A549 (cell line): ENCODE results near the gene GTPBP3. TPM values are rescaled to one million over a fixed set of nuclear protein-coding genes. Genes with fewer than 3 reads are reported as not detected.

Source experiments
- ATAC-seq, 2 experiments: fragments of 200-7000 bp in 1 of 2; fragments of >200 bp in 1 of 2; cut with Nextera tagmentation in 1 of 2; cut with Tn5 transposase in 1 of 2; 3 replicates each; pipeline versions ENCODE4 v1.8.0 to v1.9.1; 2018 to 2020; ENCODE audit warnings: mild to moderate bottlenecking in 1 of 2, moderate library complexity in 1 of 2
- CTCF ChIA-PET: fragments of 300-600 bp; sonication (Branson Sonifier 250); formaldehyde crosslinking; extraction: SDS; loops from one replicate; lab custom pipeline; 2021; ENCODE audit warnings: antibody characterized with exemption, inconsistent platforms; lab: Yijun Ruan, JAX
- POLR2A ChIA-PET: fragments of 350-600 bp; formaldehyde crosslinking; extraction: SDS; loops from one replicate; lab custom pipeline; 2021; ENCODE audit warnings: antibody characterized with exemption, inconsistent platforms; lab: Yijun Ruan, JAX
- DNase-seq, 2 experiments: peaks; one replicate each; pipeline versions ENCODE4 v3.0.0 to v3.0.0-alpha.2; 2011 to 2016; ENCODE audit warnings: low read depth in 1 of 2, low spot score in 1 of 2
- FAIRE-seq: peaks from 2 replicates; lab custom pipeline; 2011; peaks lifted over from hg19 to GRCh38; lab: Jason Lieb, UNC
- H3K27ac ChIP-seq, 2 experiments: fragments of >200 bp; sonication (Bioruptor Twin); formaldehyde crosslinking; 3 replicates each; pipeline ENCODE4 v1.5.1; 2016 to 2017
- H3K4me1 ChIP-seq: fragments of >200 bp; sonication (Bioruptor Twin); formaldehyde crosslinking; 3 replicates; pipeline ENCODE4 v1.6.1; 2016
- H3K4me2 ChIP-seq: fragments of >200 bp; sonication (Bioruptor Twin); formaldehyde crosslinking; 3 replicates; pipeline ENCODE4 v1.6.1; 2016
- H3K4me3 ChIP-seq: fragments of >200 bp; sonication (Bioruptor Twin); formaldehyde crosslinking; 3 replicates; pipeline ENCODE4 v1.5.1; 2016
- H3K9me3 ChIP-seq: fragments of >200 bp; sonication (Bioruptor Twin); formaldehyde crosslinking; 3 replicates; pipeline ENCODE4 v1.6.1; 2016
- BCL3 ChIP-seq: fragments of >200 bp; sonication (Bioruptor Twin); formaldehyde crosslinking; IDR thresholded peaks from 3 replicates; pipeline ENCODE4 v1.6.1; 2016
- CHD4 ChIP-seq: fragments of 200-600 bp; sonication (generic); IDR thresholded peaks from 2 replicates; pipeline ENCODE4 v1.6.1; 2016; ENCODE audit warnings: antibody characterized with exemption, mild to moderate bottlenecking, borderline replicate concordance
- EHF ChIP-seq: fragments of 250-450 bp; sonication (Bioruptor Pico); IDR thresholded peaks from 2 replicates; pipeline ENCODE4 v1.5.0; 2020; ENCODE audit warnings: mild to moderate bottlenecking
- EHMT2 ChIP-seq: fragments of 200-600 bp; sonication (generic); IDR thresholded peaks from 2 replicates; pipeline ENCODE4 v1.6.1; 2016; ENCODE audit warnings: antibody characterized with exemption, low read depth, mild to moderate bottlenecking, moderate library complexity
- ESRRA ChIP-seq: fragments of 150-350 bp; IDR thresholded peaks from 2 replicates; pipeline ENCODE4 v1.6.1; 2014; ENCODE audit warnings: mild to moderate bottlenecking, low read length, borderline replicate concordance
- FOSB ChIP-seq: fragments of 250-450 bp; sonication (Bioruptor Pico); IDR thresholded peaks from 2 replicates; pipeline ENCODE4 v1.5.0; 2020; ENCODE audit warnings: mild to moderate bottlenecking, moderate library complexity
- GATA3 ChIP-seq: IDR thresholded peaks from 2 replicates; pipeline ENCODE4 v1.6.1; 2012; ENCODE audit warnings: borderline replicate concordance
- HDAC2 ChIP-seq: fragments of 200-600 bp; sonication (generic); IDR thresholded peaks from 2 replicates; pipeline ENCODE4 v1.6.1; 2016
- HMGXB4 ChIP-seq: fragments of 250-450 bp; sonication (Bioruptor Pico); IDR thresholded peaks from 2 replicates; pipeline ENCODE4 v1.5.0; 2021; ENCODE audit warnings: mild to moderate bottlenecking, moderate library complexity, borderline replicate concordance
- HOXB13 ChIP-seq: fragments of 250-450 bp; sonication (Bioruptor Pico); IDR thresholded peaks from 2 replicates; pipeline ENCODE4 v1.5.0; 2020; ENCODE audit warnings: low read depth, mild to moderate bottlenecking, moderate library complexity
- KDM5A ChIP-seq: fragments of 200-600 bp; sonication (generic); IDR thresholded peaks from 2 replicates; pipeline ENCODE4 v1.6.1; 2016; ENCODE audit warnings: antibody characterized with exemption, mild to moderate bottlenecking
- MAFK ChIP-seq: fragments of 450-650 bp; IDR thresholded peaks from 2 replicates; pipeline ENCODE4 v1.6.1; 2014; ENCODE audit not compliant: partially characterized antibody
- MAZ ChIP-seq: fragments of 150-350 bp; IDR thresholded peaks from 2 replicates; pipeline ENCODE4 v1.6.1; 2014; ENCODE audit warnings: antibody characterized with exemption, low read depth, low read length, borderline replicate concordance
- MYC ChIP-seq: IDR thresholded peaks from 2 replicates; pipeline ENCODE4 v1.6.1; 2012; ENCODE audit warnings: mild to moderate bottlenecking, inconsistent platforms, low read length, improper control_type of control experiment, borderline replicate concordance
- NR3C1 ChIP-seq: fragments of >200 bp; sonication (Bioruptor Twin); formaldehyde crosslinking; IDR thresholded peaks from 3 replicates; pipeline ENCODE4 v1.6.1; 2017
- PBX3 ChIP-seq: IDR thresholded peaks from 2 replicates; pipeline ENCODE4 v1.6.1; 2012
- PHF8 ChIP-seq: fragments of 200-600 bp; sonication (generic); IDR thresholded peaks from 2 replicates; pipeline ENCODE4 v1.6.1; 2016; ENCODE audit warnings: low read depth, mild to moderate bottlenecking, antibody characterized with exemption, moderate library complexity, borderline replicate concordance
- RCOR1 ChIP-seq: fragments of 150-350 bp; IDR thresholded peaks from 2 replicates; pipeline ENCODE4 v1.6.1; 2014; ENCODE audit warnings: antibody characterized with exemption, low read length, low read depth
- RFX5 ChIP-seq: fragments of 450-650 bp; IDR thresholded peaks from 2 replicates; pipeline ENCODE4 v1.7.1; 2014; ENCODE audit warnings: antibody characterized with exemption, mild to moderate bottlenecking, moderate library complexity
- TP53 ChIP-seq: fragments of 250-450 bp; sonication (Bioruptor Pico); IDR thresholded peaks from 2 replicates; pipeline ENCODE4 v1.5.0; 2021; ENCODE audit warnings: mild to moderate bottlenecking, moderate library complexity
- WGBS: methylation state at CpG from one replicate; pipeline ENCODE4 v1.1.6; 2017; ENCODE audit errors: missing lambda C conversion rate; 5-methylcytosine and 5-hydroxymethylcytosine counted together
- polyA plus RNA-seq, 4 experiments: library from polyadenylated mRNA; depleted of rRNA in 3 of 4; stranded (reverse); fragments of >200 nt; fragmentation: RNase III in 1 of 4; extraction: RNeasy Plus Mini Kit Qiagen cat#74134 plus additional on column Dnase treatment in 1 of 4; gene quantifications; 2 replicates in 3 of 4; 3 replicates in 1 of 4; pipeline ENCODE4 v1.2.3, GENCODE V29; 2011 to 2017
- TF ChIP-seq, protein P1 (sequence below): fragments of 450-650 bp; IDR thresholded peaks from 2 replicates; pipeline ENCODE4 v1.6.1; 2014; ENCODE audit warnings: antibody characterized with exemption
- TF ChIP-seq, protein P2 (sequence below): fragments of >200 bp; sonication (Bioruptor Twin); formaldehyde crosslinking; IDR thresholded peaks from 3 replicates; pipeline ENCODE4 v1.5.1; 2016

Gene GTPBP3
- polyA plus RNA-seq, 2 of the 4 experiments (the other 2 are of a cell fraction) = 10.6 to 19.3 TPM

DNA sequence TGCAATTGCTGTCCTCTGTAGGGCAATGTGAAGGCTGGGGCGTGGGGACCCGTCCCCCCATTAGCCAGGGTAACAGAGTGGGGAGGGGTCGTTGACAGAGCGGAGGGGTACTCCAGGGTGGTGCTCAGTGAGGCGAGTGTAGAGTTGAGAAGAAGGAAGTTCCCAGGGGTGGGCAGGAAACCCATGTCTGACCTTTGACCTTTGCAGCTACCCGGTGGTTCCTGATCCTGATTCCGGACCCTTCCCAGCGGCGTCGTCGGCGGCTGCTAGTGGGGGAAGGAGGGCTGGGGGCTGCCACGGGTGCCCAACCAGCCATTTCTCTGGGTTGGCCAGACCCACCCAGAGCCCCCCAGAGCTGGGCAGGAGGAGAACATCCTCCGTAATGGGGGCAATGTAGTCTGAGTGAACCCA, 41.9 kb downstream of the GTPBP3 start:
- Histone ChIP-seq H3K4me2 (no peak overlapping the region), H3K27ac (no peak overlapping the region)
- no peak for TF ChIP-seq FOSB
- TF ChIP-seq HDAC2 = no peak
- TF ChIP-seq EHF = no peak
- TF ChIP-seq MAFK = no peak
- TF ChIP-seq, all 56 proteins: peak for 0
- no peaks in the 10 kb centered on the region for H3K9me3 ChIP-seq
- no peak for ATAC-seq
- no peak for FAIRE-seq
- H3K4me1 ChIP-seq = no peaks in the 10 kb centered on the region
- ChIA-PET CTCF (no interaction called here), POLR2A (no interaction called here)
- no peak for DNase-seq
- 75% methylated on average over 6 of the region's 14 CpGs for WGBS
- H3K4me3 ChIP-seq = no peak overlapping the region

DNA sequence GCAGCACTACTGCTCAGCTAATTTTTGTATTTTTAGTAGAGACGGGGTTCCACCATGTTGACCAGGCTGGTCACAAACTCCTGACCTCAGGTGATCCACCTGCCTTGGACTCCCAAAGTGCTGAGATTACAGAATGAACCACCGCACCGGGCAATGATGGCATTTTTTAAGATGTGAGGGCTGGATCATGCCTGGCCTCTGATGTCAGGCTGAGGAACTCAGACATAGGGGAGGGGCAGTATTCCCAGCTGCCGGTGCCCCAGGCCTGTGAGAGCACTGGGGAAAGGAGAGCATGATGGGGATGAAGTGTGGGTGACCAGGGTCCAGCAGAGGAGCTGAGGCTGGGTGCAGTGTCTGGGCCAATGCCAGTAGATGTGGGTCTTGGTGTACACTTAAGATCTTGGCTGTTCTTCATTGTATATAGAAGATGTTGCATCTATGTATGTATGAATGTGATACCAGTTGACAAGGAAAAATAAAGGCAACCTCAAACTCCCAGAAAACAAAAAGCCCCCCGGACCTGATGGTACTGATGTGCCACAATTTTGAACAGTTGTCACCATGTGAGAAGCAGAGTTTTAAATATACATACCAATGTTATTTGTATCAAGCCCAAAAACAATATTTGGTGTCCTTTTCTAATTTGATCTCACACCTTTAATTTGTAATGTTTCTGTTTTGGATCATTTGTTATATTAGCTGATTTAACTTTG, 43.2 kb downstream of the GTPBP3 start:
- FAIRE-seq = no peak
- POLR2A ChIA-PET = no interaction called here
- no peaks in the 10 kb centered on the region for H3K4me1 ChIP-seq

More for the DNA sequence above, 43.2 kb downstream of the GTPBP3 start:
- Histone ChIP-seq H3K4me3 (no peak overlapping the region), H3K4me2 (no peak overlapping the region), H3K9me3 (no peaks in the 10 kb centered on the region), H3K27ac (no peak overlapping the region)
- TF ChIP-seq HDAC2 (no peak), MAZ (no peak), HOXB13 (CRISPR knock-in tag) (no peak), RFX5 (no peak), GATA3 (no peak), MYC (no peak), PBX3 (no peak), CHD4 (no peak), KDM5A (no peak), HMGXB4 (CRISPR knock-in tag) (no peak), ESRRA (no peak), TP53 (CRISPR knock-in tag) (no peak), RCOR1 (no peak), NR3C1 (no peak), BCL3 (no peak), PHF8 (no peak), EHMT2 (no peak)
- TF ChIP-seq, protein P1, sequence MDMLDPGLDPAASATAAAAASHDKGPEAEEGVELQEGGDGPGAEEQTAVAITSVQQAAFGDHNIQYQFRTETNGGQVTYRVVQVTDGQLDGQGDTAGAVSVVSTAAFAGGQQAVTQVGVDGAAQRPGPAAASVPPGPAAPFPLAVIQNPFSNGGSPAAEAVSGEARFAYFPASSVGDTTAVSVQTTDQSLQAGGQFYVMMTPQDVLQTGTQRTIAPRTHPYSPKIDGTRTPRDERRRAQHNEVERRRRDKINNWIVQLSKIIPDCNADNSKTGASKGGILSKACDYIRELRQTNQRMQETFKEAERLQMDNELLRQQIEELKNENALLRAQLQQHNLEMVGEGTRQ = no peak
- TF ChIP-seq, protein P2, sequence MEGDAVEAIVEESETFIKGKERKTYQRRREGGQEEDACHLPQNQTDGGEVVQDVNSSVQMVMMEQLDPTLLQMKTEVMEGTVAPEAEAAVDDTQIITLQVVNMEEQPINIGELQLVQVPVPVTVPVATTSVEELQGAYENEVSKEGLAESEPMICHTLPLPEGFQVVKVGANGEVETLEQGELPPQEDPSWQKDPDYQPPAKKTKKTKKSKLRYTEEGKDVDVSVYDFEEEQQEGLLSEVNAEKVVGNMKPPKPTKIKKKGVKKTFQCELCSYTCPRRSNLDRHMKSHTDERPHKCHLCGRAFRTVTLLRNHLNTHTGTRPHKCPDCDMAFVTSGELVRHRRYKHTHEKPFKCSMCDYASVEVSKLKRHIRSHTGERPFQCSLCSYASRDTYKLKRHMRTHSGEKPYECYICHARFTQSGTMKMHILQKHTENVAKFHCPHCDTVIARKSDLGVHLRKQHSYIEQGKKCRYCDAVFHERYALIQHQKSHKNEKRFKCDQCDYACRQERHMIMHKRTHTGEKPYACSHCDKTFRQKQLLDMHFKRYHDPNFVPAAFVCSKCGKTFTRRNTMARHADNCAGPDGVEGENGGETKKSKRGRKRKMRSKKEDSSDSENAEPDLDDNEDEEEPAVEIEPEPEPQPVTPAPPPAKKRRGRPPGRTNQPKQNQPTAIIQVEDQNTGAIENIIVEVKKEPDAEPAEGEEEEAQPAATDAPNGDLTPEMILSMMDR = no peak
- ATAC-seq = no peak
- WGBS = 79% methylated on average over 5 of the region's 5 CpGs
- no peak for DNase-seq
- CTCF ChIA-PET = interaction anchor here (0.6 to 1.7 kb wide), 3 partner anchors 9 to 114 kb away, joined by 3 to 14 read pairs (median 4); no protein-coding TSS in a partner anchor
